Osteoblast (primary cell): ENCODE data around the gene GSTO1. TPM values are rescaled to one million over a fixed set of nuclear protein-coding genes. Genes with fewer than 3 reads are reported as not detected.

Experiments used
- DNase-seq: peaks from one replicate; pipeline ENCODE4 v3.0.0; 2011; ENCODE audit warnings: low spot score, mixed read lengths; ENCODE audit not compliant: insufficient read length; ENCODE audit errors: missing footprints
- H2AFZ ChIP-seq: 2 replicates; pipeline ENCODE4 v1.6.0; 2011; ENCODE audit warnings: mild to moderate bottlenecking, low read length
- H3K27ac ChIP-seq: 2 replicates; pipeline ENCODE4 v1.5.1; 2011; ENCODE audit warnings: mild to moderate bottlenecking, low read depth, low read length, moderate library complexity
- H3K27me3 ChIP-seq: 2 replicates; pipeline ENCODE4 v1.6.0; 2012; ENCODE audit warnings: mild to moderate bottlenecking, control low read depth, inconsistent platforms, low read length, moderate library complexity; ENCODE audit not compliant: insufficient read depth
- H3K36me3 ChIP-seq: 2 replicates; pipeline ENCODE4 v1.5.1; 2011; ENCODE audit warnings: mild to moderate bottlenecking, low read length, control low read depth, moderate library complexity; ENCODE audit not compliant: insufficient read depth
- H3K4me1 ChIP-seq: 2 replicates; pipeline ENCODE4 v1.5.1; 2011; ENCODE audit warnings: mild to moderate bottlenecking, low read length, control low read depth, moderate library complexity; ENCODE audit not compliant: insufficient read depth
- H3K4me2 ChIP-seq: 2 replicates; pipeline ENCODE4 v1.6.0; 2011; ENCODE audit warnings: mild to moderate bottlenecking, low read length; ENCODE audit not compliant: insufficient read depth
- H3K4me3 ChIP-seq: fragments of 200-600 bp; sonication (generic); 3 replicates; pipeline ENCODE4 v1.5.1; 2012; ENCODE audit warnings: mild to moderate bottlenecking, low read length, inconsistent platforms; ENCODE audit not compliant: insufficient read depth
- H3K79me2 ChIP-seq: 2 replicates; pipeline ENCODE4 v1.6.0; 2012; ENCODE audit warnings: mild to moderate bottlenecking, low read length, control low read depth, inconsistent platforms; ENCODE audit not compliant: insufficient read depth
- H3K9me3 ChIP-seq: 2 replicates; pipeline ENCODE4 v1.5.1; 2011; ENCODE audit warnings: low read depth, low read length, control low read depth
- H4K20me1 ChIP-seq: 2 replicates; pipeline ENCODE4 v1.6.0; 2012; ENCODE audit warnings: mild to moderate bottlenecking, low read length, control low read depth; ENCODE audit not compliant: insufficient read depth
- CTCF ChIP-seq: IDR thresholded peaks from 2 replicates; pipeline ENCODE4 v1.5.1; 2011; ENCODE audit warnings: mild to moderate bottlenecking, low read depth, low read length, moderate library complexity; ENCODE audit errors: extremely low read depth
- total RNA-seq: library from RNA; depleted of rRNA; stranded (reverse); fragments of >200 nt; gene quantifications from 2 replicates; pipeline ENCODE4 v1.2.3, GENCODE V29; 2012

The GSTO1 gene
- total RNA-seq, 1 donor, result 149 TPM

- Histone ChIP-seq H3K79me2 (no peaks in the 10 kb centered on the region), H4K20me1 (no peaks in the 10 kb centered on the region), H2AFZ (no peak overlapping the region), H3K9me3 (no peaks in the 10 kb centered on the region), H3K27me3 (peaks cover 17% of the 10 kb centered on the region), H3K4me3 (no peak overlapping the region), H3K36me3 (no peaks in the 10 kb centered on the region), H3K4me2 (no peak overlapping the region), H3K4me1 (no peaks in the 10 kb centered on the region), H3K27ac (no peak overlapping the region)
- DNase-seq, result no peak
- no peak for TF ChIP-seq CTCF
Measured at GRCh38 chr10:104218751-104219150, 35.9 kb upstream of the GSTO1 start.

GRCh38 chr10:104220522-104220921 lies 34.2 kb upstream of the GSTO1 start:
- no peaks in the 10 kb centered on the region for H3K4me1 ChIP-seq
- DNase-seq, result no peak
- no peak overlapping the region for H2AFZ ChIP-seq
- no peak overlapping the region for H3K4me2 ChIP-seq
- no peak for TF ChIP-seq CTCF
- no peaks in the 10 kb centered on the region for H3K36me3 ChIP-seq
- no peak overlapping the region for H3K27ac ChIP-seq
- no peaks in the 10 kb centered on the region for H4K20me1 ChIP-seq
- peaks cover 17% of the 10 kb centered on the region for H3K27me3 ChIP-seq
- no peak overlapping the region for H3K4me3 ChIP-seq
- H3K79me2 ChIP-seq, result no peaks in the 10 kb centered on the region
- no peaks in the 10 kb centered on the region for H3K9me3 ChIP-seq

DNA sequence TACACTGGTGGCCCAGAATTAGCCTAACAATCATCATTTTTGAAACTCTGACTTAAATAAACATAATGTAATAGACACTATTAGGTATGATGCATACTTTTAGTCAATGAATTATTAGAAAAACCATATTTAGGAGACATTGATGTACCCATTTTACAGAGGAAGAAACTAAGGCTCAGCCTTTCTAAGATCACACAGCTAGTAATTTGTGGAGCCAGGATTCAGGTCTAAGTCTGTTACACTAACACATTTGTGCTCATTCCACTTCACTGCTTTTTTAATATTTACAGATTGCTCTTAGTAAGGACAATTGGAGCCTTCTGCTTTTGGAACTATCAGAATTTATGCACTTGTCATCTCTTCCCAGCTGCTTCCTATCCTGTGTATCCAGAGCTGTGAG lies 31.4 kb upstream of the GSTO1 start:
- Histone ChIP-seq H4K20me1 (no peaks in the 10 kb centered on the region), H3K79me2 (no peaks in the 10 kb centered on the region), H3K4me2 (no peak overlapping the region), H3K9me3 (no peaks in the 10 kb centered on the region), H2AFZ (no peak overlapping the region), H3K4me1 (no peaks in the 10 kb centered on the region), H3K27me3 (peaks cover 17% of the 10 kb centered on the region), H3K27ac (no peak overlapping the region), H3K36me3 (no peaks in the 10 kb centered on the region), H3K4me3 (no peak overlapping the region)
- DNase-seq, result no peak
- TF ChIP-seq CTCF, result no peak

DNA sequence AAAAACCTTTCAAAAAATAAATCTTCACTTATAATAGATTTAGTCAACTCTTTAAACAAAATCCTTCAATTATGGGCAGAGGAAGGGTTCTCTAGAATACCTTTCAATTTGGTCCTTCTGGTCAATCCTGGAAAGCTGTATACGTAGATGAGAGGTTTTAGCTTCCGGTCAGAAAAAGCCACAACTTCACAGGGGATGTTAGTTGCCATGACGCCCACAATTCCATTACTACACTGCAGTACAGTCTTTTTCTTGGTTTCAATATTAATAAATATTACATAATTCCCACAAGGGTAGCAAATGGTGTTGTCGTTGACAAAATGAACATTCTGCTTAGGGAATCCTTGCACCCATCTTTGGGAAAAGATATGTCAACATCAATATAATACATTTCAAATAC lies 24.2 kb upstream of the GSTO1 start:
- H2AFZ ChIP-seq, result no peak overlapping the region
- H3K27ac ChIP-seq, result no peak overlapping the region
- no peak overlapping the region for H3K4me3 ChIP-seq
- H3K36me3 ChIP-seq, result no peaks in the 10 kb centered on the region
- TF ChIP-seq CTCF, result no peak
- no peaks in the 10 kb centered on the region for H3K9me3 ChIP-seq
- no peaks in the 10 kb centered on the region for H3K79me2 ChIP-seq
- H3K27me3 ChIP-seq, result no peaks in the 10 kb centered on the region
- no peak overlapping the region for H3K4me2 ChIP-seq
- no peak for DNase-seq
- no peaks in the 10 kb centered on the region for H4K20me1 ChIP-seq
- peaks cover 3% of the 10 kb centered on the region for H3K4me1 ChIP-seq
